ENCODE measurements around the gene SCRN3.
"Not testable (repeated sequence)": the region's sequence is repeated elsewhere in the genome, so short reads cannot be mapped to it uniquely, and the experiment has no call there.

The SCRN3 gene

GRCh38 chr2:174410039-174410438 lies 14.5 kb downstream of the SCRN3 start:
- not testable (repeated sequence) for DNase-seq

GRCh38 chr2:174412256-174412655 lies 16.7 kb downstream of the SCRN3 start:
- no peak for DNase-seq

- DNase-seq: no peak
Observed at GRCh38 chr2:174428214-174428613, 32.7 kb downstream of the SCRN3 start.

- DNase-seq: no peak
Observed at GRCh38 chr2:174430066-174430465, 34.5 kb downstream of the SCRN3 start.

GRCh38 chr2:174431902-174432301 lies 36.4 kb downstream of the SCRN3 start:
- DNase-seq: no peak

GRCh38 chr2:174436351-174436750 lies 40.8 kb downstream of the SCRN3 start:
- DNase-seq: no peak

- DNase-seq: peak; percentile 44
Observed at GRCh38 chr2:174438146-174438886, 42.8 kb downstream of the SCRN3 start.

- DNase-seq: no peak
Observed at GRCh38 chr2:174439323-174439722, 43.8 kb downstream of the SCRN3 start.

- DNase-seq: no peak
Observed at GRCh38 chr2:174439950-174440349, 44.4 kb downstream of the SCRN3 start.

GRCh38 chr2:174442546-174443510 lies 47.3 kb downstream of the SCRN3 start:
- DNase-seq: no peak

GRCh38 chr2:174444761-174445160 lies 49.2 kb downstream of the SCRN3 start:
- DNase-seq: no peak

GRCh38 chr2:174445248-174445647 lies 49.7 kb downstream of the SCRN3 start:
- DNase-seq: no peak

- DNase-seq: no peak
Observed at GRCh38 chr2:174446531-174446930, 51.0 kb downstream of the SCRN3 start.

- no peak for DNase-seq
Observed at GRCh38 chr2:174449033-174449432, 53.5 kb downstream of the SCRN3 start.

GRCh38 chr2:174450021-174450816 lies 54.7 kb downstream of the SCRN3 start:
- no peak for DNase-seq

GRCh38 chr2:174454566-174454965 lies 59.0 kb downstream of the SCRN3 start:
- no peak for DNase-seq

- no peak for DNase-seq
Observed at GRCh38 chr2:174461221-174461620, 65.7 kb downstream of the SCRN3 start.

GRCh38 chr2:174465327-174465726 lies 69.8 kb downstream of the SCRN3 start:
- peak; percentile 31 for DNase-seq

GRCh38 chr2:174473796-174474195 lies 78.3 kb downstream of the SCRN3 start:
- no peak for DNase-seq

GRCh38 chr2:174477759-174478158 lies 82.2 kb downstream of the SCRN3 start:
- DNase-seq: no peak

Measured in femur (tissue), 1 donor.